ENCODE results near the gene PTPRCAP.
A peak's percentile ranks its signal among the peaks of the same experiment; 100 is the strongest.

PTPRCAP gene

DNA sequence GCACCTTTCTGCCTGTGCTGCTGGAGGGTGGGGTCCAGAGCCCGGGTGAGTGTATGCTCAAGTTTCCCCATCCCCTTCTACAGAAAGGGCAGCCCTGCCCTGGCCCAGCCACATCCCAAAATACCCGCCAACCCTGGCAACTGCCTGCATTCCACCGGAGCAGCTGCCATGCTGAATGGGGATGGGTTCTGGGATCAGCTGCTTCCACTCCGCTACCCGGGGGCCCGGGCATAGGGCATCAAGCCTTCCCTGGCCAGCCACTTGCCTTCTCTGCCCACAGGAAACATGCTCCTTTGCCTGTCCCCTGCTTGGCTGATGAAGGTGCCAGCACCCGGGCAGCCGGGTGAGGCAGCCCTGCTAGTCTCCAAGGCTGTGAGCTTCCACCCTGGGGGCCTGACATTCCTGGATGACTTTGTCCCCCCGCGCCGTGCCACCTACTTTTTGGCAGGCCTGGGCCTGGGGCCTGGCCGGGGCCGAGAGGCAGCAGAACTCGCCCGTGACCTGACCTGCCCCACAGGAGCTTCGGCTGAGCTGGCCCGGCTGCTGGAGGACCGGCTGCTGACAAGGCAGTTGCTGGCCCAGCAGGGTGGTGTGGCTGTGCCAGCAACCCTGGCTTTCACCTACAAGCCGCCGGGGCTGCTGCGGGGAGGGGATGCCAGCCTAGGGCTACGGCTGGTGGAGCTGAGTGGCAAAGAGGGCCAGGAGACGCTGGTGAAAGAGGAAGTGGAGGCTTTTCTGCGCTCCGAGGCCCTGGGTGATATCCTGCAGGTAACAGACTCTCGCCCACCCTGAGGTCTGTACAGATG is 18.8 kb downstream of the PTPRCAP start:
- TF ChIP-seq TAF1 (IDR thresholded peaks at IDR 0.05; ENCODE audit: borderline replicate concordance, insufficient read depth, low read length), result no peak
- TF ChIP-seq FOXP2 (optimal IDR thresholded peaks at IDR 0.05; ENCODE audit: borderline replicate concordance, extremely low read depth, extremely low read length, insufficient read depth), result no peak
- TF ChIP-seq, protein P1, sequence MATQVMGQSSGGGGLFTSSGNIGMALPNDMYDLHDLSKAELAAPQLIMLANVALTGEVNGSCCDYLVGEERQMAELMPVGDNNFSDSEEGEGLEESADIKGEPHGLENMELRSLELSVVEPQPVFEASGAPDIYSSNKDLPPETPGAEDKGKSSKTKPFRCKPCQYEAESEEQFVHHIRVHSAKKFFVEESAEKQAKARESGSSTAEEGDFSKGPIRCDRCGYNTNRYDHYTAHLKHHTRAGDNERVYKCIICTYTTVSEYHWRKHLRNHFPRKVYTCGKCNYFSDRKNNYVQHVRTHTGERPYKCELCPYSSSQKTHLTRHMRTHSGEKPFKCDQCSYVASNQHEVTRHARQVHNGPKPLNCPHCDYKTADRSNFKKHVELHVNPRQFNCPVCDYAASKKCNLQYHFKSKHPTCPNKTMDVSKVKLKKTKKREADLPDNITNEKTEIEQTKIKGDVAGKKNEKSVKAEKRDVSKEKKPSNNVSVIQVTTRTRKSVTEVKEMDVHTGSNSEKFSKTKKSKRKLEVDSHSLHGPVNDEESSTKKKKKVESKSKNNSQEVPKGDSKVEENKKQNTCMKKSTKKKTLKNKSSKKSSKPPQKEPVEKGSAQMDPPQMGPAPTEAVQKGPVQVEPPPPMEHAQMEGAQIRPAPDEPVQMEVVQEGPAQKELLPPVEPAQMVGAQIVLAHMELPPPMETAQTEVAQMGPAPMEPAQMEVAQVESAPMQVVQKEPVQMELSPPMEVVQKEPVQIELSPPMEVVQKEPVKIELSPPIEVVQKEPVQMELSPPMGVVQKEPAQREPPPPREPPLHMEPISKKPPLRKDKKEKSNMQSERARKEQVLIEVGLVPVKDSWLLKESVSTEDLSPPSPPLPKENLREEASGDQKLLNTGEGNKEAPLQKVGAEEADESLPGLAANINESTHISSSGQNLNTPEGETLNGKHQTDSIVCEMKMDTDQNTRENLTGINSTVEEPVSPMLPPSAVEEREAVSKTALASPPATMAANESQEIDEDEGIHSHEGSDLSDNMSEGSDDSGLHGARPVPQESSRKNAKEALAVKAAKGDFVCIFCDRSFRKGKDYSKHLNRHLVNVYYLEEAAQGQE (IDR thresholded peaks at IDR 0.05; ENCODE audit: insufficient read depth in 1 of 2, low read depth in 2 of 2, low read length in 2 of 2), result no peak
- TF ChIP-seq SIN3A (IDR thresholded peaks at IDR 0.05; ENCODE audit: borderline replicate concordance, insufficient read depth, low read length), result no peak
- no peak for TF ChIP-seq POLR2AphosphoS5 (IDR thresholded peaks at IDR 0.05; ENCODE audit: low read depth, low read length)

DNA sequence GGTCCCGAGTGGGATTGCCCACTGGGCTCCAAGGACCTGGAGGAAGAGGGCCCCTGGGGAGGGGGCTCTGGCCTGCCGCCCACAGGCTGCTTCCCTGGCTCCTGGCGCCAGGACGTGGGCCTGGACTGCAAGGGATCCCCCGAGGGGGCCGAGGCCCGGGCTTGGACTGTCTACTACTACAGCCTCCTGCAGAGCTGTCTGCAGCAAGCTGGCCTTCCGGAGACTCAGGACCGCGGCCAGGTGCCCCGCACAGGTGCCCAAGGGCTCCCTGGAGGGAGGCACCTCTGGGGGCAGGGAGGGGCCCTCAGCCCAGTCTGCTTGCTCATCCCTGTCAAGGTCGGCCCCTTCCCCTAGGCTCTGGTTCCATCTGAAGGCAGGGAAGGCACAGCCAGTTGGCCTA is 20.1 kb downstream of the PTPRCAP start:
- TF ChIP-seq FOXP2 (optimal IDR thresholded peaks at IDR 0.05; ENCODE audit: borderline replicate concordance, extremely low read depth, extremely low read length, insufficient read depth) (no peak), TAF1 (IDR thresholded peaks at IDR 0.05; ENCODE audit: borderline replicate concordance, insufficient read depth, low read length) (no peak), SIN3A (IDR thresholded peaks at IDR 0.05; ENCODE audit: borderline replicate concordance, insufficient read depth, low read length) (no peak), POLR2AphosphoS5 (IDR thresholded peaks at IDR 0.05; ENCODE audit: low read depth, low read length) (no peak)
- TF ChIP-seq, protein P1 (IDR thresholded peaks at IDR 0.05; ENCODE audit: insufficient read depth in 1 of 2, low read depth in 2 of 2, low read length in 2 of 2), result no peak

DNA sequence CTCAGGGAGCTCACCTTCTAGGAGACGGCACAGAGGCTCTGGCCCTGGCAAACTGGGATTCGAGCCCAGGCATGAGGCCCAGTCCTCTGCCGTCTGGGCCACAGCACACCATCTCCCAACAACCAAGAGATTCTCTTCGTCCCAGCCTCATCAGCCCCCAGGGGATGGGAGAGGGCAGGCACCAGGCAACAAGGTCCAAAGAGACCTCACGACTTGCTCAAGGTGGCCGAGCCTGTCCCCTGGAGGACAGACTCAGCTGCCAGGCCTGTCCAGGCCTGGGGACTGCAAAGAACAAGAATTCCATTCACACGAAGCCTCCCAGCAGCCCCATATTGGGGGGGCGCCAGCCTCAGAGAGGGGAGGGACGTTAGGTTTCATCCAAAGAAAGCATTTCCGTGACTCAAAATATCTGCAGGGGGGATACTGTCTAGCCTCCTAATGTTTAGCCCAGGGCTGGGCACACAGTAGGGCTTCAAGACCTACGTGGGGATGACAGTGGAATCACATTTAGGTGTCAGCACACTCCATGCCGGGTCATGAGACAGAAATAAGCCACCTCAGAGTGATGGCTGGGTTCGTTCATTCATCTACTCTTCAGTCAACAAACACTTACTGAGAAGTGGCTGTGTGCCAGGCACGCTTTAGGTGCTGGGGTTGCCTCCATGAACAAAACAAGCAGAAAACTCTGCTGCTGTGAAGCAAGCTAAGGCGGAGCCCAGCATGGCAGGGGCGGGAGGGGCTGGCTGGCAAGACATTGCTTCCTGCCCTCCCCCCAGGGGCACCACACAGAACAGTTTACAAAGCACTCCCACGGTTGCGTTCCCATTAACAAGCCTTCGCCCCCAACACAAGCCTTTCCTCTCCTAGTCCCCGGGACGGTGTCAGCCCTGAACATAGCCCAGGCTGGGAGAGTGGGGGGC is 20.8 kb downstream of the PTPRCAP start:
- TF ChIP-seq POLR2AphosphoS5 (IDR thresholded peaks at IDR 0.05; ENCODE audit: low read depth, low read length) (no peak), FOXP2 (optimal IDR thresholded peaks at IDR 0.05; ENCODE audit: borderline replicate concordance, extremely low read depth, extremely low read length, insufficient read depth) (peak; percentile 24)

DNA sequence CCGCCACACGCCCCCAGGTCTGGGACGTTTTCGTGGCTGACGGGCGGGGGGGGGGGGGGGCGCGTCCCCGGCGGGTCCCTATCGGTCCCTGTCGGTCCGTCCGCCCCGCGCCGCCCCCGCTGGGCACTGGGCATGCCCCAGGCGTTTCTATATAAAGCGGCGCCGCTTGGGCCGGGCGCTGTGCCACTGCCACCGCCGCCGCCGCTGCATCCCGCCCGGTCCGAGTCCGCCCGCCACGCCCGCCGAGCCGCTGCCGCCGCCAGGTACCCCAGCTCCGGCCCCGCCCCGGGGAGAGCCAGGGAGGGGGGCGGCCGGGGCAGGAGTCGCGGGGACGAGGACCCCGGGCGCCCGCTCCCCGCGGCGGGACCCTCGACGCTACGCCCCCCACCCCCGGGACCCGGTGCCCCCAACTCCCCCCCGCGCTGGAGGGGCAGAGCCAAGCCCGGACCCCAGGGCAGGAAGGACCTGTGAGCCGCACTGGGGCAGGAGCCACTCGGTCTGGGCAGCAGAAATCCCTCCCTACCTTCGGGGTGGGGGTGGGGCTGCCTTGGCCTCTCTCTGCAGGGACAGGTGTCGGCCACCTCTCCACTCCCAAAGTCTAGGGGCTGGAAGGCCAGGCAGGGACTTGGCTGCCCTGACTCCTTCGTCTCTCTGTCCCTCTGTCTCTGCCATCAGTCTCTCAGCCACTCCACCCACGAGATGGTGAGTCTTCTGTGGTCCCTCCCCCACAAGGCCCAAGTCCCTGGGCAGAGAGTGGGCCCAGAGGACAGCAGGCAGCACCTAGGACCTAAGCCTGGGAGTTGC is 21.8 kb downstream of the PTPRCAP start, which contains the start of gene CARNS1:
Gene CARNS1, plus strand, starts transcription at position 178 of the 804 bp plus-strand sequence. Its CDS starts 522 bp downstream, at position 700.
- TF ChIP-seq POLR2AphosphoS5 (IDR thresholded peaks at IDR 0.05; ENCODE audit: low read depth, low read length) (no peak), TAF1 (IDR thresholded peaks at IDR 0.05; ENCODE audit: borderline replicate concordance, insufficient read depth, low read length) (no peak), FOXP2 (optimal IDR thresholded peaks at IDR 0.05; ENCODE audit: borderline replicate concordance, extremely low read depth, extremely low read length, insufficient read depth) (no peak), SIN3A (IDR thresholded peaks at IDR 0.05; ENCODE audit: borderline replicate concordance, insufficient read depth, low read length) (no peak)
- TF ChIP-seq, protein P1 (IDR thresholded peaks at IDR 0.05; ENCODE audit: insufficient read depth in 1 of 2, low read depth in 2 of 2, low read length in 2 of 2), result no peak
